GM18951 (cell line): ENCODE results near the gene KIF9.

ENCODE experiments used
- POLR2A ChIP-seq: IDR thresholded peaks from 4 replicates; pipeline ENCODE4 v1.6.1; 2011; ENCODE audit warnings: mild to moderate bottlenecking; ENCODE audit not compliant: insufficient read length, insufficient read depth; ENCODE audit errors: extremely low read depth
- in situ Hi-C: fragments of 300-500 bp; cut with MboI; formaldehyde crosslinking; loops from one replicate; pipeline ENCODE4 v1.12.0; 2022; ENCODE audit warnings: low sequenced_read_pairs, mixed read lengths, inconsistent platforms; ENCODE audit not compliant: unreplicated experiment

The KIF9 gene

GRCh38 chr3:47283591-47284364 lies 1.2 kb upstream of the KIF9 start:
- TF ChIP-seq POLR2A, result peak; percentile 28
- in situ Hi-C loops, result no loop called here

- in situ Hi-C loops, result no loop called here
- no peak for TF ChIP-seq POLR2A
These were observed 566 bp upstream of the KIF9 start for GRCh38 chr3:47283193-47283537.

GRCh38 chr3:47280519-47280918 lies 2.1 kb downstream of the KIF9 start:
- in situ Hi-C loops, result no loop called here
- TF ChIP-seq POLR2A, result no peak

- TF ChIP-seq POLR2A, result no peak
- in situ Hi-C loops, result no loop called here
These were observed 6.0 kb downstream of the KIF9 start for GRCh38 chr3:47276558-47276957.

GRCh38 chr3:47274652-47275051 lies 7.9 kb downstream of the KIF9 start:
- TF ChIP-seq POLR2A, result no peak
- in situ Hi-C loops, result no loop called here

- in situ Hi-C loops, result no loop called here
- TF ChIP-seq POLR2A, result no peak
These were observed 9.0 kb downstream of the KIF9 start for GRCh38 chr3:47273564-47273963.

GRCh38 chr3:47270526-47270925 lies 12.1 kb downstream of the KIF9 start:
- in situ Hi-C loops, result no loop called here
- no peak for TF ChIP-seq POLR2A

GRCh38 chr3:47267490-47267824 lies 15.1 kb downstream of the KIF9 start:
- no peak for TF ChIP-seq POLR2A
- in situ Hi-C loops, result no loop called here

- no peak for TF ChIP-seq POLR2A
- in situ Hi-C loops, result no loop called here
These were observed 15.7 kb downstream of the KIF9 start for GRCh38 chr3:47266709-47267489.

GRCh38 chr3:47265725-47266428 lies 16.7 kb downstream of the KIF9 start:
- no peak for TF ChIP-seq POLR2A
- in situ Hi-C loops, result no loop called here

GRCh38 chr3:47265008-47265407 lies 17.6 kb downstream of the KIF9 start:
- no peak for TF ChIP-seq POLR2A
- in situ Hi-C loops, result no loop called here

- in situ Hi-C loops, result no loop called here
- no peak for TF ChIP-seq POLR2A
These were observed 21.3 kb downstream of the KIF9 start for GRCh38 chr3:47261301-47261700.

GRCh38 chr3:47260605-47261004 lies 22.0 kb downstream of the KIF9 start:
- in situ Hi-C loops, result no loop called here
- TF ChIP-seq POLR2A, result no peak
